H1 (cell line): ENCODE results near the gene ARSB. TPM values are rescaled to one million over a fixed set of nuclear protein-coding genes. Genes with fewer than 3 reads are reported as not detected.

ENCODE experiments used
- CTCF ChIA-PET: fragments of 300-600 bp; sonication (Branson Sonifier 250); formaldehyde crosslinking; loops from one replicate; lab custom pipeline; 2021; ENCODE audit not compliant: partially characterized antibody; lab: Charles Lee
- POLR2A ChIA-PET: fragments of 300-600 bp; sonication (Branson Sonifier 250); formaldehyde crosslinking; loops from one replicate; lab custom pipeline; 2021; ENCODE audit warnings: inconsistent platforms; ENCODE audit not compliant: partially characterized antibody; lab: Charles Lee
- DNase-seq, 2 experiments: peaks; one replicate each; pipeline versions ENCODE4 v3.0.0 to v3.0.0-alpha.2; 2010 to 2022; ENCODE audit warnings: low spot score in 2 of 2, low read depth in 1 of 2, mixed read lengths in 1 of 2
- FAIRE-seq: peaks from 2 replicates; lab custom pipeline; 2011; peaks lifted over from hg19 to GRCh38; lab: Jason Lieb, UNC
- H2AFZ ChIP-seq: 2 replicates; pipeline ENCODE4 v1.8.1; 2012; ENCODE audit warnings: low read length, inconsistent platforms
- H2AK5ac ChIP-seq: 2 replicates; pipeline ENCODE4 v1.6.1; 2013; ENCODE audit warnings: low read depth, low read length
- H2BK120ac ChIP-seq: replicated peaks from 2 replicates; pipeline ENCODE3; 2013; ENCODE audit warnings: low read depth, low read length, inconsistent platforms
- H2BK12ac ChIP-seq: 2 replicates; pipeline ENCODE4 v1.6.1; 2013; ENCODE audit warnings: low read depth, low read length
- H2BK15ac ChIP-seq: 2 replicates; pipeline ENCODE4 v1.6.1; 2013; ENCODE audit warnings: low read length
- H2BK20ac ChIP-seq: 2 replicates; pipeline ENCODE4 v1.6.1; 2013; ENCODE audit warnings: low read length
- H2BK5ac ChIP-seq: 2 replicates; pipeline ENCODE4 v1.6.1; 2013; ENCODE audit warnings: low read depth, low read length
- H3K14ac ChIP-seq: 2 replicates; pipeline ENCODE4 v1.6.1; 2013; ENCODE audit warnings: inconsistent platforms; ENCODE audit not compliant: insufficient read length
- H3K18ac ChIP-seq: 2 replicates; pipeline ENCODE4 v1.6.1; 2013; ENCODE audit warnings: low read length; ENCODE audit errors: extremely low read depth
- H3K23ac ChIP-seq: 2 replicates; pipeline ENCODE4 v1.6.1; 2013; ENCODE audit warnings: inconsistent platforms; ENCODE audit not compliant: insufficient read length
- H3K23me2 ChIP-seq: 2 replicates; pipeline ENCODE4 v1.6.1; 2013; ENCODE audit warnings: low read depth, low read length
- H3K27ac ChIP-seq: 2 replicates; pipeline ENCODE4 v1.6.1; 2011; ENCODE audit warnings: low read depth, low read length, inconsistent platforms
- H3K27me3 ChIP-seq, 4 experiments: replicated peaks in 1 of 4; 1 replicate in 1 of 4; 2 replicates in 3 of 4; pipeline versions ENCODE4 v1.6.1 to v1.8.1; 2011 to 2013; ENCODE audit warnings: low read length in 3 of 4, mild to moderate bottlenecking in 3 of 4, inconsistent platforms in 2 of 4, mixed read lengths in 2 of 4, moderate library complexity in 1 of 4; ENCODE audit not compliant: control insufficient read depth in 3 of 4, insufficient read depth in 3 of 4; ENCODE audit errors: extremely low read depth in 1 of 4
- H3K36me3 ChIP-seq, 4 experiments: 2 replicates each; pipeline versions ENCODE4 v1.6.1 to v1.8.1; 2011 to 2013; ENCODE audit warnings: mild to moderate bottlenecking in 4 of 4, low read length in 3 of 4, moderate library complexity in 2 of 4, control low read depth in 1 of 4, inconsistent platforms in 1 of 4; ENCODE audit not compliant: insufficient read depth in 4 of 4, control insufficient read depth in 2 of 4
- H3K4ac ChIP-seq: replicated peaks from 2 replicates; pipeline ENCODE3; 2013; ENCODE audit warnings: low read length, low read depth, mixed read lengths, inconsistent platforms; ENCODE audit not compliant: insufficient read length
- H3K4me1 ChIP-seq, 4 experiments: replicated peaks in 1 of 4; 1 replicate in 1 of 4; 2 replicates in 3 of 4; pipeline versions ENCODE4 v1.6.1 to v1.8.1; 2011 to 2013; ENCODE audit warnings: low read length in 3 of 4, inconsistent platforms in 2 of 4, mixed read lengths in 1 of 4; ENCODE audit not compliant: insufficient read depth in 4 of 4, control insufficient read depth in 3 of 4
- H3K4me2 ChIP-seq, 2 experiments: 2 replicates each; pipeline versions ENCODE4 v1.6.1 to v1.8.1; 2011 to 2013; ENCODE audit warnings: low read depth in 2 of 2, low read length in 2 of 2, control low read depth in 1 of 2, inconsistent platforms in 1 of 2, mild to moderate bottlenecking in 1 of 2; ENCODE audit not compliant: insufficient read depth in 1 of 2
- H3K4me3 ChIP-seq, 4 experiments: fragments of 200-600, 300-600 bp in 1 of 4; sonication (generic), shearing (Covaris generic), sonication (Bioruptor Twin) in 1 of 4; 2 replicates each; pipeline versions ENCODE4 v1.5.1 to v1.8.1; 2011 to 2016; ENCODE audit warnings: low read length in 4 of 4, low read depth in 3 of 4, control low read depth in 2 of 4, inconsistent platforms in 2 of 4, mild to moderate bottlenecking in 2 of 4, mixed read lengths in 1 of 4, moderate library complexity in 1 of 4; ENCODE audit not compliant: insufficient read depth in 2 of 4; ENCODE audit errors: extremely low read depth in 1 of 4
- H3K56ac ChIP-seq: replicated peaks from 2 replicates; pipeline ENCODE3; 2013; ENCODE audit warnings: low read depth, mild to moderate bottlenecking, mixed read lengths, low read length, inconsistent platforms; ENCODE audit not compliant: insufficient read length
- H3K79me1 ChIP-seq: 2 replicates; pipeline ENCODE4 v1.6.1; 2013; ENCODE audit warnings: low read depth, low read length, control low read depth
- H3K79me2 ChIP-seq, 2 experiments: 2 replicates each; pipeline versions ENCODE4 v1.6.1 to v1.8.1; 2012 to 2013; ENCODE audit warnings: low read length in 2 of 2, mild to moderate bottlenecking in 2 of 2, inconsistent platforms in 1 of 2; ENCODE audit not compliant: insufficient read depth in 2 of 2, control insufficient read depth in 1 of 2
- H3K9ac ChIP-seq, 4 experiments: replicated peaks in 1 of 4; 1 replicate in 1 of 4; 2 replicates in 3 of 4; pipeline versions ENCODE4 v1.6.1 to v1.8.1; 2011 to 2013; ENCODE audit warnings: low read depth in 3 of 4, low read length in 3 of 4, control low read depth in 2 of 4, mild to moderate bottlenecking in 2 of 4, moderate library complexity in 2 of 4, inconsistent platforms in 1 of 4; ENCODE audit errors: extremely low read depth in 1 of 4
- H3K9me3 ChIP-seq, 2 experiments: 2 replicates each; pipeline versions ENCODE4 v1.6.1 to v1.8.1; 2012 to 2013; ENCODE audit warnings: mild to moderate bottlenecking in 2 of 2, moderate library complexity in 2 of 2, control low read depth in 1 of 2, inconsistent platforms in 1 of 2, low read depth in 1 of 2, low read length in 1 of 2, mixed read lengths in 1 of 2; ENCODE audit not compliant: insufficient read depth in 2 of 2
- H4K20me1 ChIP-seq, 2 experiments: replicated peaks in 1 of 2; 2 replicates each; pipeline versions ENCODE3 to v1.8.1; 2011 to 2013; ENCODE audit warnings: inconsistent platforms in 2 of 2, low read length in 2 of 2, mild to moderate bottlenecking in 1 of 2; ENCODE audit not compliant: insufficient read depth in 2 of 2, control insufficient read depth in 1 of 2
- H4K5ac ChIP-seq: 2 replicates; pipeline ENCODE4 v1.6.1; 2013; ENCODE audit warnings: low read length, low read depth, mixed read lengths, inconsistent platforms; ENCODE audit not compliant: insufficient read length
- H4K8ac ChIP-seq: 2 replicates; pipeline ENCODE4 v1.8.0; 2013; ENCODE audit warnings: mild to moderate bottlenecking, moderate library complexity, low read length, inconsistent platforms; ENCODE audit not compliant: insufficient read depth; ENCODE audit errors: extremely low read depth
- H4K91ac ChIP-seq: replicated peaks from 2 replicates; pipeline ENCODE3; 2013; ENCODE audit warnings: low read length, mixed read lengths, inconsistent platforms; ENCODE audit not compliant: insufficient read length
- WGBS, 2 experiments: shearing (Covaris generic) in 1 of 2; methylation state at CpG; one replicate each; pipeline versions ENCODE4 v1.1.6 to v1.1.7; 2013 to 2015; ENCODE audit warnings: low lambda C conversion rate in 2 of 2, mixed read lengths in 2 of 2, inconsistent platforms in 1 of 2, low coverage in 1 of 2, missing lambda C conversion rate in 1 of 2; ENCODE audit not compliant: insufficient replicate concordance in 2 of 2, insufficient coverage in 1 of 2, insufficient read length in 1 of 2; ENCODE audit errors: extremely low coverage in 1 of 2, missing lambda C conversion rate in 1 of 2; 5-methylcytosine and 5-hydroxymethylcytosine counted together
- polyA plus RNA-seq, 7 experiments: library from polyadenylated mRNA; depleted of rRNA in 3 of 7; stranded (reverse) in 5 of 7; unstranded in 2 of 7; fragments of >200 nt in 5 of 7; fragments of 200-250 nt in 2 of 7; gene quantifications; 1 replicate in 5 of 7; 2 replicates in 1 of 7; 4 replicates in 1 of 7; pipeline versions ENCODE4 v1.2.1 to v1.2.3, GENCODE V29; 2011 to 2013; ENCODE audit warnings: missing spikeins in 2 of 7, mixed read lengths in 2 of 7
- total RNA-seq: library from RNA; stranded (reverse); fragmentation: NEBNext Ultra II Directional; extraction: Animal tissue kit (Norgen Biotek cat#: 25700); gene quantifications from 2 replicates; pipeline ENCODE4 v1.2.1, GENCODE V29; 2021

ARSB gene
- total and polyA plus RNA-seq, 2 of the 8 experiments (the other 6 are each of a cell fraction or from before 2014, with no cell fraction given): 6.4 to 13.9 TPM

GRCh38 chr5:78893940-78894677 is 91.0 kb downstream of the ARSB start:
- WGBS, 2 experiments: 89% methylated on average over 4 of the region's 4 CpGs; no CpG with 5 or more reads in 1 of the 2 experiments
- Histone ChIP-seq H3K9ac (no peak overlapping the region), H2AK5ac (no peak overlapping the region), H2BK12ac (no peak overlapping the region), H3K23ac (no peak overlapping the region), H4K91ac (no peak overlapping the region), H2BK5ac (no peak overlapping the region), H3K4ac (no peak overlapping the region), H2AFZ (no peak overlapping the region), H2BK15ac (no peak overlapping the region), H3K4me1 (no peaks in the 10 kb centered on the region), H3K56ac (no peak overlapping the region), H3K27me3 (no peaks in the 10 kb centered on the region), H3K79me1 (no peaks in the 10 kb centered on the region), H3K4me2 (no peak overlapping the region), H3K79me2 (no peaks in the 10 kb centered on the region), H4K20me1 (no peaks in the 10 kb centered on the region), H2BK20ac (no peak overlapping the region), H3K27ac (0 out of 2 replicates have a peak overlapping the region, but pooled peaks have one; percentile 12), H4K8ac (no peak overlapping the region), H4K5ac (no peak overlapping the region), H3K23me2 (no peaks in the 10 kb centered on the region), H2BK120ac (no peak overlapping the region), H3K36me3 (no peaks in the 10 kb centered on the region), H3K4me3 (no peak overlapping the region), H3K9me3 (no peaks in the 10 kb centered on the region), H3K14ac (no peak overlapping the region), H3K18ac (no peak overlapping the region)
- ChIA-PET POLR2A (no interaction called here), CTCF (no interaction called here)
- DNase-seq: no peak
- no peak for FAIRE-seq
